ENCODE measurements around the gene AHCYL2. TPM values are rescaled to one million over a fixed set of nuclear protein-coding genes. Genes with fewer than 3 reads are reported as not detected.
"Not testable (repeated sequence)": the region's sequence is repeated elsewhere in the genome, so short reads cannot be mapped to it uniquely, and the experiment has no call there.

Gene AHCYL2
- total RNA-seq, 1 donor from 2014 or later = 26.0 TPM

DNA sequence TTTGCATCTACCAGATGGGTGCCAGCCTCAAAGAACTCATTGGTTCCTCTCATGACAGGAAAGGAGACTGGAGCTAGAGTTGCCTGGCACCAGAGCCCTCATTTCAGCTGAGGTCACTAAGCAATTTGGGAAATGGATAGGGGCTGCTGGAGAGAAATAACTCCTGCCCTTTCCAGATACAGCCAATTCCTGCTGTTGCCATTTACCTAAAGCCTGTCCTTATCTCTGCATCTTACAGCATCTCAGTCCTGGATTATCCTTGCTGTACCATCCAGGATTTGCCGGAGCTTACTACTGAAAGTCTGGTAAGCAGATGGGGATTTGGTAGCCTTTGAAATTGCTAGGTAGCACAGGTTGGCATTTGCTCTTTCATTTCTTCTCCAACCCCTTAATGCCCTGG, 245.6 kb downstream of the AHCYL2 start:
- H3K27me3 Mint-ChIP-seq = no peaks in the 10 kb centered on the region
- peaks cover 3% of the 10 kb centered on the region for H3K9me3 Mint-ChIP-seq (ENCODE audit: low read depth)
- TF ChIP-seq, protein P1, sequence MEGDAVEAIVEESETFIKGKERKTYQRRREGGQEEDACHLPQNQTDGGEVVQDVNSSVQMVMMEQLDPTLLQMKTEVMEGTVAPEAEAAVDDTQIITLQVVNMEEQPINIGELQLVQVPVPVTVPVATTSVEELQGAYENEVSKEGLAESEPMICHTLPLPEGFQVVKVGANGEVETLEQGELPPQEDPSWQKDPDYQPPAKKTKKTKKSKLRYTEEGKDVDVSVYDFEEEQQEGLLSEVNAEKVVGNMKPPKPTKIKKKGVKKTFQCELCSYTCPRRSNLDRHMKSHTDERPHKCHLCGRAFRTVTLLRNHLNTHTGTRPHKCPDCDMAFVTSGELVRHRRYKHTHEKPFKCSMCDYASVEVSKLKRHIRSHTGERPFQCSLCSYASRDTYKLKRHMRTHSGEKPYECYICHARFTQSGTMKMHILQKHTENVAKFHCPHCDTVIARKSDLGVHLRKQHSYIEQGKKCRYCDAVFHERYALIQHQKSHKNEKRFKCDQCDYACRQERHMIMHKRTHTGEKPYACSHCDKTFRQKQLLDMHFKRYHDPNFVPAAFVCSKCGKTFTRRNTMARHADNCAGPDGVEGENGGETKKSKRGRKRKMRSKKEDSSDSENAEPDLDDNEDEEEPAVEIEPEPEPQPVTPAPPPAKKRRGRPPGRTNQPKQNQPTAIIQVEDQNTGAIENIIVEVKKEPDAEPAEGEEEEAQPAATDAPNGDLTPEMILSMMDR (IDR thresholded peaks at IDR 0.05; ENCODE audit: unreplicated experiment) = no peak
- no peak overlapping the region for H3K4me3 Mint-ChIP-seq (ENCODE audit: low read depth)
- peaks cover 3% of the 10 kb centered on the region for H3K36me3 Mint-ChIP-seq (ENCODE audit: insufficient read depth)
- no peaks in the 10 kb centered on the region for H3K4me1 Mint-ChIP-seq (ENCODE audit: low read depth)
- H3K27ac Mint-ChIP-seq = no peak overlapping the region
- no peak for DNase-seq (ENCODE audit: low spot score, unreplicated experiment)

DNA sequence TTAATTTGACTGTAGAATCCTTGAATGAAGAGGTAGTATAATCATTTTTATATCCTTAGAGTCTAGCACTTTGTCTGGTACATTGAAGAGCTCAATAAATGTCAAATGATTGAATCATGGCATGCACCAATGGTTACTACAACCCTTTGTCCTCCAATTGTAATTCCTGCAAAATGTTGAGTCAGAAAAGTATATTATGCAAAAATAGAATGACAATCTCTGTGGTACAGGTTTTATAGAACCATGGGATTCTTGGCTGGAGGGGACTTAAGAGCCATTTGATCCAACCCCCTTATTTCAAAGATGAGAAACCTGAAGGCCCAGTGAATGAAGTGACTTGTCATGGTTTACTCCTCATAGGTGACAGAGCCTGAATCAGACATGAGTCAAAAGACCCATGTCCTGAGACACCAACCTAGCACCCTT, 246.6 kb downstream of the AHCYL2 start:
- TF ChIP-seq, protein P1 (IDR thresholded peaks at IDR 0.05; ENCODE audit: unreplicated experiment) = no peak
- Mint-ChIP-seq H3K27ac (no peak overlapping the region), H3K9me3 (ENCODE audit: low read depth) (peaks cover 3% of the 10 kb centered on the region), H3K4me3 (ENCODE audit: low read depth) (no peak overlapping the region), H3K27me3 (no peaks in the 10 kb centered on the region), H3K4me1 (ENCODE audit: low read depth) (no peaks in the 10 kb centered on the region), H3K36me3 (ENCODE audit: insufficient read depth) (peaks cover 5% of the 10 kb centered on the region)
- DNase-seq (ENCODE audit: low spot score, unreplicated experiment) = no peak

DNA sequence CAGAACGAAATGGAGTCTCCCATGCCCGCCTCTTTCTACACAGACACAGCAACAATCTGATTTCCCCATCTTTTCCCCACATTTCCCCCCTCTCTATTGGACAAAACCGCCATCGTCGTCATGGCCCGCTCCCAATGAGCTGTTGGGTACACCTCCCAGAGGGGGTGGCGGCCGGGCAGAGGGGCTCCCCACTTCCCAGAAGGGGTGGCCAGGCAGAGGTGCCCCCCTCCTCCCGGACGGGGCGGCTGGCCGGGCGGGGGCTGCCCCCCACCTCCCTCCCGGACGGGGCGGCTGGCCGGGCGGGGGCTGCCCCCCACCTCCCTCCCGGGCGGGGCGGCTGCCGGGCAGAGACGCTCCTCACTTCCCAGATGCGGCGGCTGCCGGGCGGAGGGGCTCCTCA, 251.1 kb downstream of the AHCYL2 start:
- not testable (repeated sequence) for H3K4me3 Mint-ChIP-seq (ENCODE audit: low read depth); H3K9me3 Mint-ChIP-seq (ENCODE audit: low read depth); H3K27ac Mint-ChIP-seq; H3K27me3 Mint-ChIP-seq; DNase-seq (ENCODE audit: low spot score, unreplicated experiment); H3K4me1 Mint-ChIP-seq (ENCODE audit: low read depth)
- H3K36me3 Mint-ChIP-seq (ENCODE audit: insufficient read depth) = peaks cover 13% of the 10 kb centered on the region

DNA sequence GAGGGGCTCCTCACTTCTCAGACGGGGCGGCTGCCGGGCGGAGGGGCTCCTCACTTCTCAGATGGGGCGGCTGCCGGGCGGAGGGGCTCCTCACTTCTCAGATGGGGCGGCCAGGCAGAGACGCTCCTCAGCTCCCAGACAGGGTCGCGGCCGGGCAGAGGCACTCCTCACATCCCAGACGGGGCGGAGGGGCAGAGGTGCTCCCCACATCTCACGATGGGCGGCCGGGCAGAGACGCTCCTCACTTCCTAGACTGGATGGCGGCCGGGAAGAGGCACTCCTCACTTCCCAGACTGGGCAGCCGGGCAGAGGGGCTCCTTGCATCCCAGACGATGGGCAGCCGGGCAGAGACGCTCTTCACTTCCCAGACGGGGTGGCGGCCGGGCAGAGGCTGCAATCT, 251.6 kb downstream of the AHCYL2 start:
- not testable (repeated sequence) for H3K4me3 Mint-ChIP-seq (ENCODE audit: low read depth); H3K27me3 Mint-ChIP-seq; H3K9me3 Mint-ChIP-seq (ENCODE audit: low read depth); H3K4me1 Mint-ChIP-seq (ENCODE audit: low read depth); DNase-seq (ENCODE audit: low spot score, unreplicated experiment); H3K27ac Mint-ChIP-seq
- peaks cover 13% of the 10 kb centered on the region for H3K36me3 Mint-ChIP-seq (ENCODE audit: insufficient read depth)

Other genes with a start within 250 kb of the AHCYL2 start
- 44.8 and 44.9 TPM in 2 replicates for gene TNPO3, start 169.9 kb upstream of the AHCYL2 start, total RNA-seq
- gene TSPAN33, start 80.3 kb upstream of the AHCYL2 start, total RNA-seq = 22.2 and 24.5 TPM in 2 replicates
- 103 and 104 TPM in 2 replicates for gene SMO, start 36.4 kb upstream of the AHCYL2 start, total RNA-seq
- 6.5 and 6.8 TPM in 2 replicates for gene STRIP2, start 209.4 kb downstream of the AHCYL2 start, total RNA-seq